A673 (cell line): ENCODE measurements around the gene RAB9B.

Experiments used
- CTCF ChIP-seq: fragments of 300-800, 200-600 bp; sonication (generic); conservative IDR thresholded peaks from 2 replicates; pipeline ENCODE4 v1.5.1; 2017; ENCODE audit warnings: low read depth, mild to moderate bottlenecking, antibody characterized with exemption, low read length, moderate library complexity, mixed read lengths
- EZH2 ChIP-seq: fragments of 200-600 bp; sonication (generic); IDR thresholded peaks from 2 replicates; pipeline ENCODE4 v1.6.1; 2017; ENCODE audit warnings: borderline replicate concordance, low read depth, mild to moderate bottlenecking, mixed read lengths, antibody characterized with exemption, low read length; ENCODE audit not compliant: poor library complexity, severe bottlenecking

- TF ChIP-seq CTCF (no peak), EZH2 (no peak)
Observed at GRCh38 chrX:103864886-103865534, 33.0 kb upstream of the RAB9B start.
